Measurements from ENCODE around the gene LILRB3. TPM values are rescaled to one million over a fixed set of nuclear protein-coding genes. Genes with fewer than 3 reads are reported as not detected.

Gene LILRB3
- total and polyA plus RNA-seq, 2 donors from 2014 or later, result 1.4 to 10.0 TPM

DNA sequence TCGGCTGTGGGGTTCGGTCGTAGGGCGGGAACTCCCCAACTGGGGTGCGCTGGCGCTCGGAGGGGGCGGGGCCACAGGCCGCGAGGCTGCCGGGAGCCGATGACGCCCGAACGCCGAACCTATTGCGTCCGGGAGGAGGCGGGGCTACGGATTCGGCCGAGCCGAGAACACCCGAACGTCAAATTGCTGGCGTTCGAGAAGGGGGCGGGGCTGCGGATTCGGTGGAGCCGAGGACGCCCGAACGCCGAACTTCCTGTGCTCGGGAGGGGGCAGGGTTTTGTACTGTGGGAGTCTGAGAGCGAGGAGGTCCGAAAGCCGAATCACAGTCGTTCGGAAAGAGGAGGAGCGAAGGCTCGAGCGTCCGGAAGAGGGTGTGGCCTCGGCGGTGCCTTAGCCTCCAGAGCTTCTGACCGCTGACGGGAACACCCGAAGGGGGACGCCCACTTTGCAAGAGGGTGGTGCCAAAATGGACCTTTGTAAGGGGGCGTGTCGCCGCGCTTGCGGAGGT, 32.2 kb downstream of the LILRB3 start:
- H3K36me3 ChIP-seq (ENCODE audit: control insufficient read depth in 2 of 3, insufficient read depth in 3 of 3, low read length in 3 of 3), result peaks cover 2 to 8% (median 4%) of the 10 kb centered on the region in 3 donors
- DNase-seq (peak; percentile 100), FAIRE-seq (peak; percentile 97)
- peak overlapping the region; percentile 100 for H3K27ac ChIP-seq (ENCODE audit: low read depth in 2 of 2, low read length in 2 of 2)
- H3K9me3 ChIP-seq (ENCODE audit: control insufficient read depth in 2 of 3, insufficient read depth in 1 of 3, low read length in 3 of 3), result no peaks in the 10 kb centered on the region
- TF ChIP-seq CTCF (IDR thresholded peaks at IDR 0.05; ENCODE audit: borderline replicate concordance, extremely low read depth, insufficient read depth), result no peak
- H3K9ac ChIP-seq (ENCODE audit: low read length in 3 of 3), result peak overlapping the region; percentile 70 to 78 (median 77)
- peaks cover 0 to 15% (median 13%) of the 10 kb centered on the region in 3 donors for H3K4me1 ChIP-seq (ENCODE audit: control insufficient read depth in 2 of 3, insufficient read depth in 2 of 3, low read depth in 1 of 3, low read length in 3 of 3)
- no peaks in the 10 kb centered on the region for H3K27me3 ChIP-seq (ENCODE audit: control insufficient read depth, insufficient read depth, low read length)
- H3K4me3 ChIP-seq (ENCODE audit: low read length in 3 of 3), result peak overlapping the region; percentile 79 to 85 (median 84)
- intact Hi-C loops (cut with DNase I), result no loop called here

GRCh38 chr19:54189735-54190502, 32.9 kb downstream of the LILRB3 start:
- DNase-seq (peak; percentile 100), FAIRE-seq (peak; percentile 99)
- intact Hi-C loops (cut with DNase I), result no loop called here
- H3K9ac ChIP-seq (ENCODE audit: low read length in 3 of 3), result peak overlapping the region; percentile 70 to 84 (median 71)
- peak overlapping the region; percentile 79 to 85 (median 84) for H3K4me3 ChIP-seq (ENCODE audit: low read length in 3 of 3)
- H3K9me3 ChIP-seq (ENCODE audit: control insufficient read depth in 2 of 3, insufficient read depth in 1 of 3, low read length in 3 of 3), result no peaks in the 10 kb centered on the region
- H3K36me3 ChIP-seq (ENCODE audit: control insufficient read depth in 2 of 3, insufficient read depth in 3 of 3, low read length in 3 of 3), result peaks cover 2 to 8% (median 4%) of the 10 kb centered on the region in 3 donors
- peak overlapping the region; percentile 100 for H3K27ac ChIP-seq (ENCODE audit: low read depth in 2 of 2, low read length in 2 of 2)
- no peaks in the 10 kb centered on the region for H3K27me3 ChIP-seq (ENCODE audit: control insufficient read depth, insufficient read depth, low read length)
- H3K4me1 ChIP-seq (ENCODE audit: control insufficient read depth in 2 of 3, insufficient read depth in 2 of 3, low read depth in 1 of 3, low read length in 3 of 3), result peaks cover 0 to 15% (median 13%) of the 10 kb centered on the region in 3 donors
- TF ChIP-seq CTCF (IDR thresholded peaks at IDR 0.05; ENCODE audit: borderline replicate concordance, extremely low read depth, insufficient read depth), result no peak

DNA sequence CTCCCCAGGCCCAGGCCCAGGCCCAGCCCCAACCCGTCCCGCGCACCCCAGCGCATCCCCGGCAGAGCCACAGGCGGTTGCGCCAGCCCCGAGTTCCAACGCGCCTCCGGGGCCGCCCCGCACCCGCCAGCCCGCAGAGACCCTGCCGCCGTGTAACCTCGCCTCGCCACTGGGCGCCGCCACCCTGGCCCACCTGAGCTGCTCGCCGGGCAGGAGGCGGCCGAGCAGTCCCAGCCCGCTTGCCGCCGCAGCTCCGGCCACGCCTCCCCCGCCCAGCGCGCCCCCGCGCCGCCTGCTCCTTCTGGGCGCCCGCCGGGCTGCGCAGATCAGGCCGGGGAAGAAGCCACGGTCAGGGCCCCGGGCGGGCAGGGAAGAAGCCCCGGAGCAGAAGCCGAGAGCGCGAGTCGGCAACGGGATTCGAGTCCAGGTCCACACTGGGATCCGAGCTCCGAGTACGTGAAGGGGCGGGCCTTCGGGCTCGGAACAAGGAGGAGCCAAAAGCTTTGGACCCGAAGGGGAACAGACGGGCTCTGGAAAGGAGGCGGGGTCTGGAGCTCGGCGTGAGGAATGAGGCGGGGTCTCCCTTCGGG, 33.6 kb downstream of the LILRB3 start, which contains the start of gene MBOAT7:
Gene MBOAT7 (minus strand): TSS at position 436 of the 590 bp plus-strand sequence. CDS start 1,072 bp downstream, outside the sequence.
- intact Hi-C loops (cut with DNase I), result no loop called here
- TF ChIP-seq CTCF (IDR thresholded peaks at IDR 0.05; ENCODE audit: borderline replicate concordance, extremely low read depth, insufficient read depth), result peak; percentile 41
- FAIRE-seq, result no peak

More for the DNA sequence above, 33.6 kb downstream of the LILRB3 start, which contains the start of gene MBOAT7:
- H3K9ac ChIP-seq (ENCODE audit: low read length in 3 of 3), result peak within 1 kb of the TSS; percentile 70 to 84 (median 72)
- no peak for DNase-seq
- no peaks in the 10 kb centered on the region for H3K9me3 ChIP-seq (ENCODE audit: control insufficient read depth in 2 of 3, insufficient read depth in 1 of 3, low read length in 3 of 3)
- no peaks in the 10 kb centered on the region for H3K27me3 ChIP-seq (ENCODE audit: control insufficient read depth, insufficient read depth, low read length)
- H3K4me3 ChIP-seq (ENCODE audit: low read length in 3 of 3), result peak within 1 kb of the TSS; percentile 79 to 85 (median 84)
- peaks cover 2 to 8% (median 4%) of the 10 kb centered on the region in 3 donors for H3K36me3 ChIP-seq (ENCODE audit: control insufficient read depth in 2 of 3, insufficient read depth in 3 of 3, low read length in 3 of 3)
- peaks cover 0 to 15% (median 13%) of the 10 kb centered on the region in 3 donors for H3K4me1 ChIP-seq (ENCODE audit: control insufficient read depth in 2 of 3, insufficient read depth in 2 of 3, low read depth in 1 of 3, low read length in 3 of 3)
- H3K27ac ChIP-seq (ENCODE audit: low read depth in 2 of 2, low read length in 2 of 2), result peak within 1 kb of the TSS; percentile 100

Data from kidney (tissue), 14 donors.